ENCODE data around the gene RBAK. TPM values are rescaled to one million over a fixed set of nuclear protein-coding genes. Genes with fewer than 3 reads are reported as not detected.

RBAK gene
- total and polyA plus RNA-seq, 2 of the 4 experiments (the other 2 are of a cell fraction) = 2.8 to 8.1 TPM

- ChIA-PET POLR2A (ENCODE audit: unreplicated experiment) (no interaction called here), CTCF (interaction anchor here (1.3 kb wide), 1 partner anchor 25 kb away, joined by 4 read pairs; no protein-coding TSS in a partner anchor)
- Histone ChIP-seq H2BK5ac (ENCODE audit: low read depth, low read length, poor library complexity, severe bottlenecking) (no peak overlapping the region), H3K4ac (ENCODE audit: low read depth, low read length) (no peak overlapping the region), H4K5ac (ENCODE audit: low read depth, low read length) (no peak overlapping the region), H4K20me1 (ENCODE audit: insufficient read depth, low read length) (no peaks in the 10 kb centered on the region; the same call in 1 of the 2 replicates), H3K14ac (replicated peaks; ENCODE audit: low read depth, low read length) (no peak overlapping the region), H3K4me1 (ENCODE audit: control insufficient read depth, insufficient read depth, low read length) (no peaks in the 10 kb centered on the region), H4K8ac (ENCODE audit: low read depth in 2 of 2, low read length in 2 of 2) (no peak overlapping the region), H3K23ac (ENCODE audit: low read depth, low read length) (no peak overlapping the region), H2AK9ac (replicated peaks; ENCODE audit: low read depth, low read length, poor library complexity) (no peak overlapping the region), H3K9ac (ENCODE audit: low read depth, low read length) (no peak overlapping the region), H3K79me1 (ENCODE audit: low read depth in 1 of 2, low read length in 2 of 2) (peaks cover 0 to 6% of the 10 kb centered on the region in 2 experiments; a peak in 3 of 4 replicates), H3K18ac (ENCODE audit: low read depth, low read length) (no peak overlapping the region), H4K91ac (ENCODE audit: insufficient read depth, low read depth, low read length) (no peak overlapping the region), H2AFZ (replicated peaks; ENCODE audit: low read length, poor library complexity) (no peak overlapping the region), H2AK5ac (ENCODE audit: low read depth, low read length) (no peak overlapping the region), H2BK120ac (ENCODE audit: low read depth, low read length) (no peak overlapping the region), H2BK15ac (ENCODE audit: low read depth, low read length) (no peak overlapping the region), H3K9me3 (ENCODE audit: control insufficient read depth, insufficient read depth, low read length) (no peaks in the 10 kb centered on the region), H3K36me3 (ENCODE audit: control insufficient read depth, insufficient read depth, low read length) (peaks cover 52% of the 10 kb centered on the region), H3K4me2 (ENCODE audit: low read depth, low read length) (no peak overlapping the region), H3K4me3 (ENCODE audit: insufficient read depth, low read depth, low read length) (no peak overlapping the region), H2BK20ac (ENCODE audit: low read depth, low read length) (no peak overlapping the region), H3K9me1 (ENCODE audit: insufficient read depth, low read length) (no peaks in the 10 kb centered on the region), H3K56ac (ENCODE audit: extremely low read depth, insufficient read depth, low read length) (no peak overlapping the region), H3K27me3 (ENCODE audit: control insufficient read depth, insufficient read depth, low read length) (no peaks in the 10 kb centered on the region), H3K27ac (ENCODE audit: insufficient read depth, low read length) (no peak overlapping the region)
- intact Hi-C loops (cut with micrococcal nuclease) (no loop called here), in situ Hi-C loops (cut with MboI; ENCODE audit: low sequenced_read_pairs) (no loop called here), dilution Hi-C loops (cut with HindIII; ENCODE audit: low sequenced_read_pairs, unreplicated experiment) (no loop called here)
- BruUV-seq (replicated peaks) = no TSS peak
- no CpG with 5 or more reads among the region's 7 CpGs for WGBS, 2 experiments (ENCODE audit: extremely low coverage in 2 of 2, insufficient read length in 1 of 2)
- DNase-seq (no peak), ATAC-seq (ENCODE audit: low read depth) (no peak)
- TF ChIP-seq CEBPB (IDR thresholded peaks at IDR 0.05; ENCODE audit: low read depth, low read length) = no peak
- no peak for TF ChIP-seq CHD1 (IDR thresholded peaks at IDR 0.05; ENCODE audit: low read depth, low read length)
- no peak for TF ChIP-seq RCOR1 (IDR thresholded peaks at IDR 0.05; ENCODE audit: insufficient replicate concordance, low read length)
- TF ChIP-seq FOS (IDR thresholded peaks at IDR 0.05; ENCODE audit: low read depth, low read length) = no peak
- TF ChIP-seq SMC3 (IDR thresholded peaks at IDR 0.05; ENCODE audit: low read depth, low read length) = no peak
- TF ChIP-seq NFE2L2 (IDR thresholded peaks at IDR 0.05; ENCODE audit: low read depth, low read length) = no peak
- no peak for TF ChIP-seq RAD21 (IDR thresholded peaks at IDR 0.05; ENCODE audit: low read length)
These were observed 46.8 kb upstream of the RBAK start for GRCh38 chr7:4998910-4999309.

Measured in IMR-90 (cell line).